ENCODE measurements around the gene GANAB. TPM values are rescaled to one million over a fixed set of nuclear protein-coding genes. Genes with fewer than 3 reads are reported as not detected.

GANAB gene
- total RNA-seq, 1 donor from 2014 or later = 323 TPM

GRCh38 chr11:62646825-62647608, 604 bp upstream of the GANAB start:
- TF ChIP-seq CTCF (IDR thresholded peaks at IDR 0.05; ENCODE audit: insufficient read depth, low read depth, low read length) (no peak), EZH2 (IDR thresholded peaks at IDR 0.05; ENCODE audit: insufficient read depth, low read length) (no peak)
- H3K79me2 ChIP-seq (ENCODE audit: insufficient read depth, low read length) = peaks cover 77% of the 10 kb centered on the region
- peaks cover 7% of the 10 kb centered on the region for H3K4me1 ChIP-seq (ENCODE audit: insufficient read depth, low read length)
- H3K9me3 ChIP-seq (ENCODE audit: insufficient read depth, low read depth, low read length) = no peaks in the 10 kb centered on the region
- no peak overlapping the region for H2AFZ ChIP-seq (ENCODE audit: low read depth, low read length)
- no peak overlapping the region for H3K27ac ChIP-seq (ENCODE audit: low read depth, low read length)
- peaks cover 20% of the 10 kb centered on the region for H4K20me1 ChIP-seq (ENCODE audit: insufficient read depth, low read length)
- Mint-ChIP-seq H3K36me3 (ENCODE audit: low read depth, unreplicated experiment) (no peaks in the 10 kb centered on the region), H3K27ac (ENCODE audit: unreplicated experiment) (peak overlapping the region; percentile 93), H3K4me1 (ENCODE audit: low read depth, unreplicated experiment) (peaks cover 3% of the 10 kb centered on the region), H3K4me3 (ENCODE audit: unreplicated experiment) (peak overlapping the region; percentile 98), H3K9me3 (ENCODE audit: unreplicated experiment) (no peaks in the 10 kb centered on the region), H3K27me3 (ENCODE audit: low read depth, unreplicated experiment) (no peaks in the 10 kb centered on the region)
- H3K4me2 ChIP-seq (ENCODE audit: low read length) = peak overlapping the region; percentile 93
- H3K36me3 ChIP-seq (ENCODE audit: insufficient read depth, low read length) = peaks cover 19% of the 10 kb centered on the region
- H3K4me3 ChIP-seq (ENCODE audit: insufficient read depth, low read depth, low read length) = no peak overlapping the region
- peak overlapping the region; percentile 53 for H3K9ac ChIP-seq (ENCODE audit: low read length)
- no peak for DNase-seq (ENCODE audit: low read depth)
- H3K27me3 ChIP-seq (ENCODE audit: insufficient read depth, low read length) = no peaks in the 10 kb centered on the region
- FAIRE-seq = no peak

GRCh38 chr11:62645671-62645945, 805 bp downstream of the GANAB start:
- peaks cover 5% of the 10 kb centered on the region for H3K4me1 Mint-ChIP-seq (ENCODE audit: low read depth, unreplicated experiment)
- peaks cover 2% of the 10 kb centered on the region for H3K36me3 Mint-ChIP-seq (ENCODE audit: low read depth, unreplicated experiment)
- Histone ChIP-seq H3K9ac (ENCODE audit: low read length) (peak overlapping the region; percentile 100), H3K4me3 (ENCODE audit: insufficient read depth, low read depth, low read length) (peak overlapping the region; percentile 96), H3K9me3 (ENCODE audit: insufficient read depth, low read depth, low read length) (no peaks in the 10 kb centered on the region), H3K36me3 (ENCODE audit: insufficient read depth, low read length) (peaks cover 19% of the 10 kb centered on the region), H4K20me1 (ENCODE audit: insufficient read depth, low read length) (peaks cover 29% of the 10 kb centered on the region), H3K4me2 (ENCODE audit: low read length) (peak overlapping the region; percentile 93), H3K79me2 (ENCODE audit: insufficient read depth, low read length) (peaks cover 77% of the 10 kb centered on the region), H2AFZ (ENCODE audit: low read depth, low read length) (peak overlapping the region; percentile 67), H3K4me1 (ENCODE audit: insufficient read depth, low read length) (peaks cover 3% of the 10 kb centered on the region), H3K27me3 (ENCODE audit: insufficient read depth, low read length) (no peaks in the 10 kb centered on the region), H3K27ac (ENCODE audit: low read depth, low read length) (peak overlapping the region; percentile 98)
- no peak for TF ChIP-seq CTCF (IDR thresholded peaks at IDR 0.05; ENCODE audit: insufficient read depth, low read depth, low read length)
- no peak for TF ChIP-seq EZH2 (IDR thresholded peaks at IDR 0.05; ENCODE audit: insufficient read depth, low read length)
- H3K27me3 Mint-ChIP-seq (ENCODE audit: low read depth, unreplicated experiment) = no peaks in the 10 kb centered on the region
- FAIRE-seq (no peak), DNase-seq (ENCODE audit: low read depth) (no peak)
- no peaks in the 10 kb centered on the region for H3K9me3 Mint-ChIP-seq (ENCODE audit: unreplicated experiment)
- H3K27ac Mint-ChIP-seq (ENCODE audit: unreplicated experiment) = peak overlapping the region; percentile 93
- peak overlapping the region; percentile 98 for H3K4me3 Mint-ChIP-seq (ENCODE audit: unreplicated experiment)

- Histone ChIP-seq H3K36me3 (ENCODE audit: insufficient read depth, low read length) (peaks cover 20% of the 10 kb centered on the region), H3K27ac (ENCODE audit: low read depth, low read length) (no peak overlapping the region), H3K9me3 (ENCODE audit: insufficient read depth, low read depth, low read length) (no peaks in the 10 kb centered on the region), H3K79me2 (ENCODE audit: insufficient read depth, low read length) (peaks cover 77% of the 10 kb centered on the region), H3K9ac (ENCODE audit: low read length) (no peak overlapping the region), H3K4me3 (ENCODE audit: insufficient read depth, low read depth, low read length) (no peak overlapping the region), H4K20me1 (ENCODE audit: insufficient read depth, low read length) (peaks cover 35% of the 10 kb centered on the region), H3K4me2 (ENCODE audit: low read length) (no peak overlapping the region), H3K4me1 (ENCODE audit: insufficient read depth, low read length) (peaks cover 3% of the 10 kb centered on the region), H3K27me3 (ENCODE audit: insufficient read depth, low read length) (no peaks in the 10 kb centered on the region), H2AFZ (ENCODE audit: low read depth, low read length) (no peak overlapping the region)
- Mint-ChIP-seq H3K4me1 (ENCODE audit: low read depth, unreplicated experiment) (peaks cover 5% of the 10 kb centered on the region), H3K4me3 (ENCODE audit: unreplicated experiment) (no peak overlapping the region), H3K27ac (ENCODE audit: unreplicated experiment) (peak overlapping the region; percentile 26), H3K36me3 (ENCODE audit: low read depth, unreplicated experiment) (peaks cover 7% of the 10 kb centered on the region), H3K27me3 (ENCODE audit: low read depth, unreplicated experiment) (no peaks in the 10 kb centered on the region), H3K9me3 (ENCODE audit: unreplicated experiment) (no peaks in the 10 kb centered on the region)
- DNase-seq (ENCODE audit: low read depth) (no peak), FAIRE-seq (no peak)
- TF ChIP-seq CTCF (IDR thresholded peaks at IDR 0.05; ENCODE audit: insufficient read depth, low read depth, low read length) = no peak
- TF ChIP-seq EZH2 (IDR thresholded peaks at IDR 0.05; ENCODE audit: insufficient read depth, low read length) = no peak
These were observed 2.2 kb downstream of the GANAB start for GRCh38 chr11:62644220-62644619.
